ENCODE results near the gene HMHB1.
"Not testable (repeated sequence)": the region's sequence is repeated elsewhere in the genome, so short reads cannot be mapped to it uniquely, and the experiment has no call there.

The HMHB1 gene

GRCh38 chr5:143805861-143806260 is 6.1 kb upstream of the HMHB1 start:
- no peak for DNase-seq

GRCh38 chr5:143806579-143806978 is 5.4 kb upstream of the HMHB1 start:
- no peak for DNase-seq

GRCh38 chr5:143807401-143807800 is 4.6 kb upstream of the HMHB1 start:
- DNase-seq, result no peak

- DNase-seq, result not testable (repeated sequence)
These were observed 4.4 kb downstream of the HMHB1 start for GRCh38 chr5:143816370-143816769.

- DNase-seq, result no peak
These were observed 7.8 kb downstream of the HMHB1 start for GRCh38 chr5:143819716-143820115.

- no peak for DNase-seq
These were observed 8.5 kb downstream of the HMHB1 start for GRCh38 chr5:143820451-143820850.

GRCh38 chr5:143824851-143825720 is 13.1 kb downstream of the HMHB1 start:
- DNase-seq, result peak; percentile 88

GRCh38 chr5:143826951-143827444 is 15.0 kb downstream of the HMHB1 start:
- DNase-seq, result no peak

- no peak for DNase-seq
These were observed 16.7 kb downstream of the HMHB1 start for GRCh38 chr5:143828710-143829109.

- no peak for DNase-seq
These were observed 21.2 kb downstream of the HMHB1 start for GRCh38 chr5:143833177-143833576.

- no peak for DNase-seq
These were observed 23.3 kb downstream of the HMHB1 start for GRCh38 chr5:143835251-143835650.

- DNase-seq, result no peak
These were observed 24.3 kb downstream of the HMHB1 start for GRCh38 chr5:143836161-143836725.

- no peak for DNase-seq
These were observed 25.4 kb downstream of the HMHB1 start for GRCh38 chr5:143837306-143837848.

GRCh38 chr5:143841446-143841845 is 29.5 kb downstream of the HMHB1 start:
- DNase-seq, result no peak

- DNase-seq, result no peak
These were observed 31.0 kb downstream of the HMHB1 start for GRCh38 chr5:143842920-143843319.

- no peak for DNase-seq
These were observed 31.5 kb downstream of the HMHB1 start for GRCh38 chr5:143843461-143843860.

- no peak for DNase-seq
These were observed 38.2 kb downstream of the HMHB1 start for GRCh38 chr5:143850050-143850683.

- no peak for DNase-seq
These were observed 39.4 kb downstream of the HMHB1 start for GRCh38 chr5:143851383-143851782.

- no peak for DNase-seq
These were observed 48.2 kb downstream of the HMHB1 start for GRCh38 chr5:143860211-143860610.

GRCh38 chr5:143862271-143862670 is 50.3 kb downstream of the HMHB1 start:
- DNase-seq, result no peak

GRCh38 chr5:143865426-143866025 is 53.6 kb downstream of the HMHB1 start:
- no peak for DNase-seq
